Endothelial cell of umbilical vein (primary cell): ENCODE measurements around the gene CACNB1.

ENCODE experiments used
- CTCF ChIP-seq, 2 donors: IDR thresholded peaks; 1 replicate in 1 of 2; 2 replicates in 1 of 2; pipeline ENCODE4 v1.5.1; 2011; ENCODE audit warnings: low read length in 2 of 2, mild to moderate bottlenecking in 2 of 2, moderate library complexity in 2 of 2, control low read depth in 1 of 2, inconsistent platforms in 1 of 2, low read depth in 1 of 2; ENCODE audit not compliant: insufficient read depth in 1 of 2; ENCODE audit errors: extremely low read depth in 1 of 2
- POLR2AphosphoS5 ChIP-seq: IDR thresholded peaks from 2 replicates; pipeline ENCODE4 v1.6.1; 2012; ENCODE audit warnings: low read depth, mild to moderate bottlenecking, control low read depth, low read length, moderate library complexity; ENCODE audit not compliant: insufficient read depth

- TF ChIP-seq CTCF (IDR thresholded peaks at IDR 0.05; ENCODE audit: extremely low read depth in 1 of 2, insufficient read depth in 1 of 2, low read depth in 1 of 2, low read length in 2 of 2) = no peak
- no peak for TF ChIP-seq POLR2AphosphoS5
These were observed 2.4 kb downstream of the CACNB1 start for GRCh38 chr17:39194985-39195524.
